Stimulated activated CD8-positive, alpha-beta memory T cell treated with anti-CD3 and anti-CD28 coated beads, Interleukin-15, amount 100 ng/mL, for 48 hours (primary cell): ENCODE data around the gene CHKB.

Source experiments
- DNase-seq, 2 donors: peaks; one replicate each; pipeline ENCODE4 v3.0.0-alpha.2; 2020; ENCODE audit warnings: low read depth in 2 of 2

CHKB gene

DNA sequence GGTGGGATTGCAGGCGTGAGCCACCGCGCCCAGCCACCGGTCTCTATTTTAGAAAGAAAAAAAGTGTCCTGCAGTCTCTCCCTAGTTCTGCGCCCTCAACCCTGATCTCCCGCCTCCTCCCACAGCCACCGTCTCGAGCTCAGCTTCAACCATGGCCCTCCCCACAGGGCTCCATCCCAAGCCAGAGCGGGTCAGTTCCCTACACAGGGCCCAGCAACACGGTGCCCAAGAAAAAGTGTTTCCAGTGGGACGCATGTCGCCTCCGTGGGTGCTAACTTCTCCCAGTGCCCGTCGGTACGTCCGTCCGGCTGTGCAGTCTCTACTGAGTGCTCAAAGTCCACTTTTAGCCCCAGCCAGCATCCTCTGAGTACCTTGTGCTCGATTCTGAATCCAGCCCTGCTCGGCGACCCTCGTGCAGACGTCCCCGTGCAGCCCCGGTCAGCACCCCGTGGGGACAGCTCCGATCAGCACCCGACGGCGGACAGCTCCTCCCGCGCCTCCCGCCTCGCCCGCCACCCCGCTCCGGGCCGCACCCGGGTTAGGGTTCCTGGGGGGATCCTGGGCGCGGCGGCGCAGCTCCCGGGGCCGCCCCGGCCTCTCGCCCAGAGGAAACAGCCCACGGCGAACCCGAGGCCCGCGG is 17.3 kb upstream of the CHKB start:
- DNase-seq, result no peak

DNA sequence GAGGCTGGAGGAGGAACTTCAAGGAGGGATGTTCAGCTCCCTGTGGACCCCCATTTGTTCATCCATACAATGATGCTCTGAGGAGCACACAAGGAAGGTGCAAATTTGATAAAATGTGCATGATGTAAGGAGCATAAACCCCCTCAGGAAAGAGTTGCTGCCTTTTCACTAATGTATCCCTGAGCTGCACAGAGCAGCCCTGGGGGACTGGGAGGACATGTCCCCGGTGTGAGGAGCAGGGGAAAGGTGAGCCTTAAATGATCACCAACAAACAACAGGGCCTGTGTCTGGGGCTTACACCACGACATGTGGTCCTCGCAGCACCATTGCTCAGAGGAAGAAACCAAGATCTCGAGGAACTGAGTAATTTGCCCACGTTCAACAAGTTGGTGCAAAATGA is 14.4 kb upstream of the CHKB start:
- no peak for DNase-seq

DNA sequence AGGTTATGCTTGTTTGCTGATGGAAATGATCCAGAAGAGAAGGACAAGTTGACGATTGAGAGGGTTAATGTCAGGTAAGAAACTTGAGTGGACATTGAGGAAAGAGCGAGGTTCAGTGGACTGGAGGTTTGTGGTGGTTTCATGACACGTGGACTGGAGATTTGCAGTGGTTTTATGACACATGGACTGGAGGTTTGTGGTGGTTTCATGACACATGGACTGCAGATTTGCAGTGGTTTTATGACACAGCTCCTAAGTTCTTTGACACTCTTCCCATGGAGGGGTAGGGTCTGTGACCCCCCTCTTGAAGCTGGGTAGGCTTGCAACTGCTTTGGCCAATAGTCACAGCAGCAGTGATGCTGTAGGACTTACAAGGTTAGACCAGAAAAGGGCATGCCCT is 12.5 kb upstream of the CHKB start:
- DNase-seq, result no peak

- no peak for DNase-seq
Observed at GRCh38 chr22:50587407-50587806, 4.8 kb upstream of the CHKB start.

- no peak for DNase-seq
Observed at GRCh38 chr22:50586416-50586815, 3.8 kb upstream of the CHKB start.

- DNase-seq, result no peak
Observed at GRCh38 chr22:50585781-50586180, 3.1 kb upstream of the CHKB start.

DNA sequence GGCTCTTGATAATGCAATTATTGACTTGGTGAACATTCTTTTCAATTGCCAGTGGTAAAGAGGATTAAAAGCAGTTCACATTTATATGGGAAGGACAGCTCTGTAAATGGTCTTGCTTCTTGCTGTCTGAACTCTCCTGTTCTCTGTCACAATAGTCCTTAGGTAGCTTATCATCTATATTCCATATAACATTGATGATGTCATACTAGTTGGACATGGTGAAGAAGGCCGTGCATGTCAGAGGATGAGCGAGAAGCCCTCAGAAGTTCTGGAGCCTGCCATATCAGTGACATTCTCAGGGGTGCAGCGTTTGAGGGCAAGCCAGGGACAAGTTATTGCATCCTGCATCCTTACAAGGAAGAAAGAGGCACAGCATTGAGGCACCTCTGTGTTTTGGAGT is 2.6 kb upstream of the CHKB start:
- no peak for DNase-seq

- DNase-seq, result no peak
Observed at GRCh38 chr22:50584106-50585096, 1.8 kb upstream of the CHKB start.

- DNase-seq, result no peak
Observed at GRCh38 chr22:50583294-50583861, 729 bp upstream of the CHKB start.

DNA sequence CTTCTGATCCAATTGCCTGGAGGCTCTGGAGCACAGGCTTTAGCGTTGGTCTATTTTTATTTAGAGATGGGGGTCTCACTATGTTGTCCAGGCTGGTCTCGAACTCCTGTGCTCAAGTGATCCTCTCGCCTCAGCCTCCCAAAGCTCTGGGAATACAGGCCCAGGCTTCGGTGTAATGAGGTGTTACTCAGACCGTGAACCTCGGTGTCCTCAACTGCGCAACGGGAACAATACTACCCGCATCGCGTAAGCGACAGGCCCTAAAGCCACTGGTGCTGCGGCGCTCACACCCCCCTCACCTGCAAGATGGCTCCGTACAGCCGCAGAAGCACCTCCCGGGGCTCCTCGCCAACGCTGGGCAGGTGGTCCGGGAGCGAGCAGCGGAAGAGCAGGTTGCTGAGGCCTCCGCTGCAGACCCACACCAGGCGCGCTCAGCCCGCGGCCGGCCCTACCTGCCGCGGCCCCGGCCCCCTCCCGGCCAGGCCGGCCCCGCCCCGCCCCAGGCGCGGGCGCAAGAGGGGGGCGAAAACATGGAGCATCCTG is 628 bp downstream of the CHKB start:
- DNase-seq, result peak in 1 of 2 donors; percentile 17

DNA sequence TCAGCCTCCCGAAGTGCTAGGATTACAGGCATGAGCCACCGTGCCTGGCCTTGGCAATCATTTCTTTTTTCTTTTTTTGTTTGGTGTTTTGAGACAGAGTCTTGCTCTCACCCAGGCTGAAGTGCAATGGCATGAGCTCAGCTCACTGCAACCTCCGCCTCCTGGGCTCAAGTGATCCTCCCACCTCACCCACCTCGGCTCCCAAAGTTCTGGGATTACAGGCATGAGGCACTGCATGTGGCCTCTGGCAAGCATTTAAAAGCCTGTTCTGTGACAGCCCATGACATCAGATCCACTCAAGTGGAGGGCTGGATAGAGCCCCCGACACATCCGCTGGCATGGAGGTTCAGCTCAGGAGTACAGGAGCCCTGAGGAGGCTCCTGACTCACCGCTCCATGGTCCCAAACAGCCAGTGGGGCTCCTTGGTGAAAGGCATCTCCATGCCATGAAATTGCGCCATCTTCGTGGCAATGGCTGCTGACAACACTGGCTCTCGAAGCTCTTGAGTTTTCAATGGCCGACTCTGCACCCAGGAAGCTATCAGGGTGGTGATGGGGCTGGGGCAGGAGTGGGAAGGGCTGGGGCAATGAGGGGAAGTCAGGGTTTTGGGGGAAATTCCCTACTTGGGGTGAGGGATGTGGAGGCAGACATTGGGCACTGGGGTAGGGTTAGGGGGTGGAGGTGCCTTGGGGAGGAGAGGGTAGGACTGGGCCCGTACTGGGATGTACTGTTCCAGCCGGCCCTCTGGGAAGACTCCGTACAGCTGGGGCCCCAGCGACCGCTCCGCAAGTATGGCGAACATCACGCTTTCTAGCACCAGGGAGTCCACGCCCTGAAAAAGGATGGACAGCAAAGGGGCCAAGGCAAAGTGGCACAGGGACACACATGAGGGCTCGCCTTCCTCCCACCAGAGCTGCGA is 1.4 kb downstream of the CHKB start:
- no peak for DNase-seq

DNA sequence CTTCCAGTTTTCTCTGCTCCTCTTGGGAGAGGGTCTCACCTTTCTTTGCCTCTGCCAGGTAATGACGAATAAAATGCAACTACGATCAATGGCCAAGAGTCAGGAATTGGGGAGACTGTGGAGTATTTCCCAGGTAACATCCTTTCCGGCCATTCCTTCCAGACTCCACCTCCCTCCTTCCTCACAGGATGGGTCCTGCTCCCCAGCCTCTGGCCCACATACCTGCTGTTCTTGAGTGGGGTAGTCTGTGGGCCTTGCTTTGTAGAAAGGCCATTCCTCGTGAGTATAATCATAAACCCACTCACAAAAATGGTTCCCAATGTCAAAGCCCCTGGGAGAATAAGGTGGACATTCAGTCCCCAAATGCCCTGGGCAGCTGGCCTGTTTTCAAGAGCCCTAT is 2.9 kb downstream of the CHKB start:
- DNase-seq, result no peak

- no peak for DNase-seq
Observed at GRCh38 chr22:50578776-50579310, 3.8 kb downstream of the CHKB start.

GRCh38 chr22:50577987-50578775 is 4.5 kb downstream of the CHKB start, which contains the start of gene CPT1B:
Gene CPT1B, minus strand, starts transcription at chr22:50578427. Its CDS starts 512 bp downstream, at chr22:50577915.
- DNase-seq, result no peak

- DNase-seq, result no peak
Observed at GRCh38 chr22:50577697-50577986, 5.0 kb downstream of the CHKB start.

DNA sequence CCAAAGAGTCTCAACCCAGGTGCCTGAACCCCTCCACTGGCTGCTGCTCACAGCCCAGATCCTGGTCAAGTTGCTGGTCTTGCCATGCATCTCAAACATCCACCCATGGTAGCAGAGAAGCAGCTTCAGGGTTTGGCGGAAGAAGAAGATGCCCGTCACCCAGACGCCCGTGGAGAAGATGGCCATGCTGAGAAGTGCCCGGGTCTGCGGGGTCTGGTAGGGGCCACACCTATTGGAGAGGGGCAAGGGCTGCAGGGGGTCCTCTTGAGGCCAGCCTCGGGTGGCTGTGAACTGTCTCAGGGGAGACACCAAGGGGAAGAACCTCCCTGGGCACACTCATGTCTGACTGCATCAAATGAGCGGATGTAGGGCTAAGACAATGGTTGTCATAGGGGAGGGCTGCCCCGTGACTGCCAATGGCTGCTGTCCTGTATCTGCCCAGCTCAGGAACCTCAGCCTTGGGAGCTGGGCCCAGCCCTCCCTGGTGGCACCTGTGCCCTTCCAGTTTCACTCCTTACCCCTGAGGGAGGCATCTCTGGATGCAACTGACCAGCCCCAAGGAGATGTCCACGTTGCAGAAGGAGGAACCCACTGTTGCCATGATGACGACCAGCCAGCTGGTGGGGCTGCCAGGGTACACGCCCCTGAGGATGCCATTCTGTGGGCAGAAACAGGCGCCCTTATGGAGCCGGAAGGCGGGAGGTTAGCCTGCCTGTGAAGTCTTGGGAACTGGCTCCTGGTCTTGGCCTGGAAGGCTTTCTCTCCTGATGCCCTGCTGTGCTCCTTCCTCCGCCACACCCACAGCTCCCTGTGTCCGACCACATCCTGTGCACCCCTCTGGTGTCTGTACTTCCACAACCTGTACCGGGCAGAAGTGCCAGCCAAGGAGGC is 5.6 kb downstream of the CHKB start:
- no peak for DNase-seq

DNA sequence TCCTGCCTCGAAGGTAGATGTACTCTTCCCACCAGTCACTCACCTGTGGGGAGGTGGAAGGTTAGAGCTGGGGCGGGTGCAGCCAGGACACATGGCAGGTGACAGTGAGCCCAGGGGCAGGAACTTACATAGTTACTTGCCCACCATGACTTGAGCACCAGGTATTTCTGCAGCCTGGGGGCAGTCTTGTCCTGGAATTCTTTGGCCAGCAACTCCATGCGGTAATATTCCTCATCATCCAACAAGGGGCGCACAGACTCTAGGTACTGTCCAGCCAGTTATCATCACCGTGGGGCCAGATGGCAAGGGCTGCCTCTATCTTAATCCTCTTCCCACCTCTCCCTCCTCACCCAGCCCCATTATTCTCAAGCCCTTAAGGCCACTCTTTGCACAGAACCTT is 6.6 kb downstream of the CHKB start:
- DNase-seq, result no peak

DNA sequence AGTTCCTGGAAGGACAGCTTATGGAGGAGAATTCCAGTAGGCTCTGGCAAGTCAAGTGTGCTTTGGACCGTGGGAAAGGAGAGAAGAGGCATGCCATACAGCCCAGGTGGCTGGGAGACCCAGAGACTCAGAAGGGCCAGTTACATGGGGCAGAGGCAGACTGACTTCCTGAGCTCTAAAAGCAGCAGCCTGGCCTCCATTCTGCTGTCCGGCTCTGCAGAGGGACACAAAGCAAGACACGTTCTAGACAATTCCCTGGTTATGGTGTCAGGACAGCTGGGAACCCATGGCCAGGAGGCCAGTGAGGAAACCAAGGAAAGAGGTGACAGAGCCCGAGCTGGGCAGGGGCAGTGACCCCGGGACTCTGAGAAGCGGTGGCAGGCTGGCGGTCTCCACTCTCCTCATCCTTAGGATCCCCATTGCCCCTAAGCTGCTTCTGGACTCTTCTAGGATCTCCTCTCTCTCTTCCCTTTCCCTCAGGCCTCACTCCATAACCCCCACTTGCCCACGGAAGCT is 7.2 kb downstream of the CHKB start:
- DNase-seq, result no peak

- DNase-seq, result no peak
Observed at GRCh38 chr22:50574383-50574755, 8.3 kb downstream of the CHKB start.
